ENCODE data around the gene H2AZ2. TPM values are rescaled to one million over a fixed set of nuclear protein-coding genes. Genes with fewer than 3 reads are reported as not detected.

The H2AZ2 gene
- total RNA-seq, 3 donors from 2014 or later: 126 to 242 (median 158) TPM

- no peak for TF ChIP-seq CTCF (IDR thresholded peaks at IDR 0.05)
- H3K4me3 ChIP-seq: peak within 1 kb of the TSS; percentile 86
- ATAC-seq: peak; percentile 91
- intact Hi-C loops (cut with DNase I, micrococcal nuclease): no loop called here
- H3K9me3 ChIP-seq: no peaks in the 10 kb centered on the region
- H3K4me1 ChIP-seq (ENCODE audit: low read depth): peaks cover 15% of the 10 kb centered on the region
- peak; percentile 96 to 99 (median 99) for DNase-seq
- peaks cover 3% of the 10 kb centered on the region for H3K36me3 ChIP-seq (ENCODE audit: low read depth)
Measured at GRCh38 chr7:44796504-44797328, 51.2 kb downstream of the H2AZ2 start, which contains the start of gene PPIA. TSS of gene PPIA (plus strand) at chr7:44796681. CDS start at chr7:44796725, 44 bp downstream.

- peak; percentile 35 for ATAC-seq
- TF ChIP-seq CTCF (IDR thresholded peaks at IDR 0.05): no peak
- no peaks in the 10 kb centered on the region for H3K36me3 ChIP-seq (ENCODE audit: low read depth)
- intact Hi-C loops (cut with DNase I, micrococcal nuclease): no loop called here
- H3K4me1 ChIP-seq (ENCODE audit: low read depth): peaks cover 15% of the 10 kb centered on the region
- H3K4me3 ChIP-seq: peak overlapping the region; percentile 86
- DNase-seq: no peak
- H3K9me3 ChIP-seq: no peaks in the 10 kb centered on the region
Measured at GRCh38 chr7:44796034-44796503, 51.8 kb downstream of the H2AZ2 start.

GRCh38 chr7:44794331-44794730 is 53.6 kb downstream of the H2AZ2 start:
- DNase-seq (no peak), ATAC-seq (no peak)
- no peak for TF ChIP-seq CTCF (IDR thresholded peaks at IDR 0.05)
- intact Hi-C loops (cut with DNase I, micrococcal nuclease): no loop called here
- Histone ChIP-seq H3K36me3 (ENCODE audit: low read depth) (no peaks in the 10 kb centered on the region), H3K4me3 (no peak overlapping the region), H3K4me1 (ENCODE audit: low read depth) (peaks cover 15% of the 10 kb centered on the region), H3K9me3 (no peaks in the 10 kb centered on the region)

GRCh38 chr7:44793919-44794318 is 54.0 kb downstream of the H2AZ2 start:
- H3K4me3 ChIP-seq: no peak overlapping the region
- H3K4me1 ChIP-seq (ENCODE audit: low read depth): peaks cover 14% of the 10 kb centered on the region
- H3K36me3 ChIP-seq (ENCODE audit: low read depth): no peaks in the 10 kb centered on the region
- H3K9me3 ChIP-seq: no peaks in the 10 kb centered on the region
- no peak for TF ChIP-seq CTCF (IDR thresholded peaks at IDR 0.05)
- intact Hi-C loops (cut with DNase I, micrococcal nuclease): no loop called here
- no peak for ATAC-seq
- no peak for DNase-seq

- no peak for TF ChIP-seq CTCF (IDR thresholded peaks at IDR 0.05)
- Histone ChIP-seq H3K9me3 (no peaks in the 10 kb centered on the region), H3K4me1 (ENCODE audit: low read depth) (no peaks in the 10 kb centered on the region), H3K36me3 (ENCODE audit: low read depth) (no peaks in the 10 kb centered on the region), H3K4me3 (no peak overlapping the region)
- no peak for ATAC-seq
- intact Hi-C loops (cut with DNase I, micrococcal nuclease): no loop called here
- no peak for DNase-seq
Measured at GRCh38 chr7:44791278-44792219, 56.3 kb downstream of the H2AZ2 start.

Measured in mucosa of descending colon (tissue), 3 donors.